Kidney (tissue), 14 donors: ENCODE data around the gene LRRC45. TPM values are rescaled to one million over a fixed set of nuclear protein-coding genes. Genes with fewer than 3 reads are reported as not detected.

ENCODE experiments used
- DNase-seq, 5 donors: peaks; one replicate each; pipeline ENCODE4 v3.0.0-alpha.2; 2013 to 2020
- FAIRE-seq: peaks from 2 replicates; lab custom pipeline; 2012; peaks lifted over from hg19 to GRCh38; lab: Jason Lieb, UNC
- H3K27ac ChIP-seq, 2 donors: one replicate each; pipeline ENCODE4 v1.7.0; 2013; ENCODE audit warnings: low read depth in 2 of 2, low read length in 2 of 2, inconsistent platforms in 1 of 2
- H3K27me3 ChIP-seq: one replicate; pipeline ENCODE4 v1.7.1; 2013; ENCODE audit warnings: low read length, inconsistent platforms; ENCODE audit not compliant: control insufficient read depth, insufficient read depth
- H3K36me3 ChIP-seq, 3 donors: one replicate each; pipeline versions ENCODE4 v1.7.0 to v1.7.1; 2013; ENCODE audit warnings: low read length in 3 of 3, control low read depth in 1 of 3, inconsistent platforms in 1 of 3; ENCODE audit not compliant: insufficient read depth in 3 of 3, control insufficient read depth in 2 of 3
- H3K4me1 ChIP-seq, 3 donors: one replicate each; pipeline versions ENCODE4 v1.7.0 to v1.7.1; 2013; ENCODE audit warnings: low read length in 3 of 3, inconsistent platforms in 1 of 3, low read depth in 1 of 3; ENCODE audit not compliant: control insufficient read depth in 2 of 3, insufficient read depth in 2 of 3
- H3K4me3 ChIP-seq, 3 donors: one replicate each; pipeline versions ENCODE4 v1.7.0 to v1.8.1; 2013; ENCODE audit warnings: low read length in 3 of 3, control low read depth in 1 of 3, inconsistent platforms in 1 of 3
- H3K9ac ChIP-seq, 3 donors: one replicate each; pipeline versions ENCODE4 v1.7.0 to v1.7.1; 2013; ENCODE audit warnings: low read length in 3 of 3, control low read depth in 1 of 3, inconsistent platforms in 1 of 3
- H3K9me3 ChIP-seq, 3 donors: one replicate each; pipeline versions ENCODE4 v1.7.0 to v1.7.1; 2013; ENCODE audit warnings: low read length in 3 of 3, control low read depth in 1 of 3, inconsistent platforms in 1 of 3; ENCODE audit not compliant: control insufficient read depth in 2 of 3, insufficient read depth in 1 of 3
- CTCF ChIP-seq: IDR thresholded peaks from 3 replicates; pipeline ENCODE4 v1.5.1; 2012; ENCODE audit warnings: mild to moderate bottlenecking, moderate library complexity, borderline replicate concordance; ENCODE audit not compliant: insufficient read depth; ENCODE audit errors: extremely low read depth
- intact Hi-C: fragments of 100-400 bp; cut with DNase I; formaldehyde crosslinking; loops from one replicate; pipeline ENCODE4 v1.11.1; 2022
- polyA plus RNA-seq: library from polyadenylated mRNA; stranded (reverse); fragments of 350-450 nt; fragmentation: Illumina TruSeq; extraction: RNeasy Lipid Tissue Mini Kit (QIAGEN cat#74804); gene quantifications from one replicate; pipeline ENCODE4 v1.2.3, GENCODE V29; 2014; ENCODE audit warnings: low read depth, low replicate concordance; ENCODE audit not compliant: insufficient read depth
- total RNA-seq: library from RNA; stranded (reverse); fragmentation: NEBNext Ultra II Directional; extraction: Animal tissue kit (Norgen Biotek cat#: 25700); gene quantifications from one replicate; pipeline ENCODE4 v1.2.1, GENCODE V29; 2021
- donor health status: control.
- donor health status: control.
- donor health status: control.
- donor health status: control.
- donor health status: control.
- donor health status: DM: yes; HTN: yes; CAD: no.
- donor health status: Normal renal cell carcinoma (clear cell type).

The LRRC45 gene
- total and polyA plus RNA-seq, 2 donors from 2014 or later = 9.9 TPM

DNA sequence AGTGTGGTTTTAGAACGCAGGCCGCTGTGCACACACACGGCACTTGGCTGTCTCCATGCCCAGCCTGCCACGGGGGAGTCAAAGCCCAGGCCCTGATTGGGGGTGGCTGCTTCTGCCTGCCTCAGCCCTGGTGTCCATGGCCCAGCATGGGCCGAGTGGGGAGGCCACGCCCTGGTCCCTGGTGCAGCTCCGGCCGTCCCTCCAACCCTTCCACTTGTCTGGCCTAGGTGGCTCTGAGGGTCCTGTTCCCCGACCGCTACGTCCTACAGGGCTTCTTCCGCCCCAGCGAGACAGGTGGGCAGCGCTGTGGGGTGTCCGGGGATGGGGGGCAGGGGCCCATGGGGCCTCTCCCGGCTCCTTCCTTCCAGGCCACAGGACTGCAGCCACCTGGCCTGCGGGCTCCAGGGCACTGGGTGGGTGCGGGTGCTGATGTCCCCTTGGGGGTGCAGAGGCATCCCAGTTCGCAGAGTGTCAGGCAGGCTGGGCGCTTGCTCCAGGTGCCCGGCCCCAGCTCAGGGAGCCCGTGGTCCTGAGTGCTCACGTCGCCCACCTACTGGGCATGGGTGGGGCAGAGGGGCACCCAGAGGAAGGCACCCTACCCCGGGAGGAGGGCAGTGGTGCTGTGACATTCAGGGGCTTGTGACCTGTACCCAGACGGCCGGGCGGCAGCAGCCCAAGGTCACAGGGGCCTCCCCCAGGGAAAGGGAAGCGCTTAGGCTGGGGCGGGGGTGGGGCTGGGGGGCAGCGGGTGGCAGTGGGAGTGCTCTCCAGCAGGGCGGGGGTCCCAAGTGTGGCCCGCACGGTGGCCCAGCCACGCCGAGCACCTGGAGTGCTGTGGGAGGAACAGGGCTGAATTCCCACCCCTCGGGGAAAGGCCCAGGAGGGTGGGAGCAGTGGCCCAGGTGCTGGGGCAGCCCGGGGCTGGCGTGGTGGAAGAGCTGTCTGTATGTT, 12.3 kb upstream of the LRRC45 start:
- no peaks in the 10 kb centered on the region for H3K36me3 ChIP-seq
- H3K4me1 ChIP-seq = no peaks in the 10 kb centered on the region
- no peak overlapping the region for H3K4me3 ChIP-seq
- H3K9ac ChIP-seq = no peak overlapping the region
- no peak overlapping the region for H3K27ac ChIP-seq
- no peak for TF ChIP-seq CTCF
- no peaks in the 10 kb centered on the region for H3K27me3 ChIP-seq
- intact Hi-C loops = loop anchor here (10.0 kb wide), 1 partner anchor 46 kb away; the partner anchor contains the start of gene NOTUM
- no peak for FAIRE-seq
- no peak for DNase-seq
- no peaks in the 10 kb centered on the region for H3K9me3 ChIP-seq

DNA sequence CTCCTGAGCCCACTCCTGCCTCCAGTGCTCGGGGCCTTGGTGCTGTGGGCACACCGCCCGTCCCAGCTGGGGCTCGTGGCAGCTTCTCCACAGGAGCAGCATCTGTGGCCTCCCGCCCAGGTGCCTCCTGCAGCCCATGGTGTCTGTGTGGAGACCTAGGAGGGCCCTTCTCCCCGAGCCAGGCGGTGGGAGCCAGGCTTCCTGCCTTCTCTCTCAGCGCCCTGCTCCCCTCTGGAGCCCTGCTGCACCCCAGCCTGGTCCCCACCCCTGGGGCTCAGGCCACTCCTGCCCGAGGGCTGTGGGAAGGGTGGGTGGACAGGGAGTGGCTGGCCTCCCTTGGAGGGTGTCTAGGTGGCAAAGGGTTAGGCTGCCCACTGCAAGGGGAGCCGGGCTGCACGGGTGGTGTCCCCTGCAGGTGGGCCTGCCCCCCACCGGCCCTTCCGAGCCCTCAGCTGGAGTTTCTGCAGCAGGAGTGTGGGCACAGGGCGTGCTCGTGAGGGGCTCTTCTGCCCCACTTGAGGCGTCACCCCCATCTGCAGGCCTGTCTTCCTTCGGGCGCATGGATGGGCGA, 11.4 kb upstream of the LRRC45 start:
- Histone ChIP-seq H3K4me3 (no peak overlapping the region), H3K36me3 (no peaks in the 10 kb centered on the region), H3K9ac (no peak overlapping the region), H3K27ac (no peak overlapping the region), H3K9me3 (no peaks in the 10 kb centered on the region), H3K4me1 (no peaks in the 10 kb centered on the region), H3K27me3 (no peaks in the 10 kb centered on the region)
- no peak for TF ChIP-seq CTCF
- intact Hi-C loops = loop anchor here (10.0 kb wide), 1 partner anchor 47 kb away; the partner anchor contains the start of gene NOTUM
- FAIRE-seq (no peak), DNase-seq (no peak)

GRCh38 chr17:82012261-82012639, 10.9 kb upstream of the LRRC45 start:
- Histone ChIP-seq H3K9me3 (no peaks in the 10 kb centered on the region), H3K4me1 (no peaks in the 10 kb centered on the region), H3K4me3 (no peak overlapping the region), H3K36me3 (no peaks in the 10 kb centered on the region), H3K27me3 (no peaks in the 10 kb centered on the region), H3K27ac (no peak overlapping the region), H3K9ac (no peak overlapping the region)
- no peak for TF ChIP-seq CTCF
- DNase-seq (no peak), FAIRE-seq (no peak)
- intact Hi-C loops = loop anchor here (10.0 kb wide), 1 partner anchor 47 kb away; the partner anchor contains the start of gene NOTUM
